ENCODE results near the gene SGCD.
"Not testable (repeated sequence)": the region's sequence is repeated elsewhere in the genome, so short reads cannot be mapped to it uniquely, and the experiment has no call there.

The SGCD gene

DNA sequence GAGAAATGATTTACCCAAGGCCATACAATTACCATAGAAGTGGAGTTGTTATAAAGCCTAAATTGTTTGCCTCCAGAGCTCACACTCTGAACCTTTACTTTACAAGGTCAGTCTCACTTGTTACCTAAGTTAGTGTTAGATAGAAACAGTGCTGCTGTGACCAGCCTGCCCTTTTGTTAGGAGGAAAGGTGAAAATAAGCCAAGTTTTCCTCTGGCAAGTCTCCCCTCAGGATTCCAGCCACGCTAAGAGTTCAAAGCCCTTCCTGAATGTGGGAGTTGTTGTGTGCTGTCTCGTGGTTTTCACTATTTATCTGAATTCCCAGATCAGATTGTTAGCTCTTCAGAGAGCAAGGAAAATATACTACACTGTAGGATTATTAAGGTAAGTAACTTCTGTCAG is 260.0 kb downstream of the SGCD start:
- no peak for DNase-seq

DNA sequence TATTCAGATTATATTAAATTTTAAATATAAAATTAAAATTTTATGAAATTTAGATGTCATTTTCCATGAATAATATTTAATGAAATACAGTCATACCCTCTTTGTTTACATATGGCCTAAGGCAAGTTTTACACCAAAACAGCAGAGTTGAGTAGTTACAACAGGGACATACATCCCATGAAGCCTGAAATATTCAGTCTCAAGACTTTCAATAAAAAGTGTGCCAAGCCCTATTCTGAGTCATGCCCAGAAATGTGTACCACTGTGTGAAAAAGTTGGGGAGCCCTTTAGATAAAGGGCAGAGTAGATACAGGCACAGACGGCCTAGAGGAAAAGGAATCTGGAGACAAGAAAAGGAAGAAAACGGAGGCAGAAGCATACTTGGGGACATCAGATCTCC is 261.3 kb downstream of the SGCD start:
- no peak for DNase-seq

DNA sequence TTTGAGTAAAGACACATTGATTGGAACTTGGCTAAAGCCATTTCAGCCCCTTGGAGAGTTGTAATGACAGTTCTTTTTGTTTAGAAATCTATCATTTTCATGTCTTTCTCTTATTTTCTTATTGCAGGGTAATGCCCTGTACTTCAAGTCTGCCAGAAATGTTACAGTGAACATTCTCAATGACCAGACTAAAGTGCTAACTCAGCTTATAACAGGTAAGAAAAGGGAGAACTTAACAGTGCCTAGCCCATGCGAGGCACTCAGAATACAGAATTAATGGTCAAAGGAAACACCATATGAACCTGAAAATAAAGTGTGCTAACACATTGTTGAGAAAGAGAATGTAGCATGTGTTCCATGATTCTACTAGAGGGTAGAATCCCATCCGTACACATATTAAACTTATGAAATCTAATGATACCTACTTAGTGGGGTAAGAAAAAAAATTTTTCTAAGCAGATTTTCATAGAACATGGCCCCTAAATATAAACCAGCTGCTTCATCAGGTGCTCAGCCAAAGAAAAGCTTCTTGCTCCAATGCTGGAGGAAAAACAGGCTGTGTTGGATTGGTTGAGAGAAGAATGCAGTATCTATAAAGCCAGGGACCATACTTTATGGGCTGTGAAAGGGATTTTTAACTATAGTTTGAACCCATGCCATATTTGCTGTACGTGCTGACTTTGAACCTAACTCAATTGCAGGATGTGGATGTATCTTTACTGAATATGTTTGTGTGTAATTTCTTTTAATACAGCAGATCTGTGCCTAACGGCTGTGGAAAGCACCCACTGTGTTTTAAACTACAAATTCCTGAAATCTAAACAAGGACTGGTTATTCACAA is 262.4 kb downstream of the SGCD start:
- no peak for DNase-seq

DNA sequence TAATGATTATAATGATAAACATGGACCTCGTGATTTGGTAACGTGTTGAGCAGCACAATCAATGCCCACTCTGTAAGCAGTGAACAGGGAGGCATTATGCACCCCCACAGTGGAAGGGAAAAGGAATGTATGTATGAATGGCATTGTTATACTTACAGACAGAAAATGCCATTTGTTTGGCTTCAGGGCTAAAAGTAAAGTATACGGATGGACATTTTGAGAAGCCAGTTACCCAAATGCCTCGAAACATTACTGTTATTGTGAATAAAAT is 262.9 kb downstream of the SGCD start:
- no peak for DNase-seq

DNA sequence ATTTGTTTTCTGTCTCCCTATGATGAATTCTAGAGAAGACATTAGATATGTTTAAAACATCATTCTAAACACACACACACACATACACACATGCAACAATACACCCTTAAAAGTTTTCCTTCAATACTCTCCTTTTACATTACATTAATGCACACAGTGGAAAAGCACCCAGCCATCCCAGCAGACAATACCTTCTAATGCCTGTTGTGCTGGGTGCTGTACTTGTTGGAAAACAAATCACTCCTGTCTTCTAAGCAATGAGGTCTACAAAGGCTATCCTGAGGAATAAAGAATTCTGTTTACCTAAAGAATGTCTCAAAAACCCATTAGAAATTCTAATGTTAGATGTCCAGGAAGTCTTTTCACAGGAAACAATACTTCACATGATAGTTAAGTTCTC is 264.0 kb downstream of the SGCD start:
- DNase-seq, result no peak

DNA sequence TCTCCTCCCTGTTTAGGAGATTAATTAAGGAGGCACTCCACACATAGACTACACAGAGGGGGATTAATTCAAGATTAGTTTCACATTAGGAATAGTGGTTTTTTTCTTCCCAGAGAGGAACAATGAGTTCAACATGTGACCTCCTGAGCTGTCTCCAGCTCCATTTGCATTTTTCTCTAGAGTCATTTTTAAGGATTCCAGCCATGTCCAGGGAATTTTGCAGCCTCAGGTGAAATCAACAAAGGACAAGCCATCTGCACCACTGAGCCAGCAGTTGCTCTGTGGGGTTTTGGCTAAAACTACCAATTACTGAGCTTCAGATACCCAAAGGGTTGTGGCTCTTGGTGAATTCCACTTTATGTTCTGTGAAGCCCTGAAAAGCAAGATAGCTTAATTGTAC is 264.7 kb downstream of the SGCD start:
- DNase-seq, result no peak

DNA sequence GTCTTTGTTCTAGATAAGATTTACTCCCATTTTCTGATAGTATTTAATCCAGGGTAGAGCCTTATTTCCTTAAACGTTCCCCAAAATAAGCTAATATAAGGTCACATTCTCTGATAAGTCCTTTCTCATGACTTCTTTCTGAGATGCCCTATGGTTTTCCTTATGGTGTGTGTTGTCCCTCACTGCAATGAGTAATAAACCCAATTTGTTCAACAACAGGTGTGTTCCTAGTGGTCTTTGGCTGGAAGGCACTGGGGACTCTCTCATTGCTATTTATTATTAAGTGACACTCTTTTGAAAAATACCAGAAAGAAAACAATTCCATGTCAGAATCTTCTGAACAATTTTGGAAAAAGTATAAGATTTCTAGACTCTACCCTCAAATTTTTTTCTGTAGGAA is 266.6 kb downstream of the SGCD start:
- DNase-seq, result no peak

DNA sequence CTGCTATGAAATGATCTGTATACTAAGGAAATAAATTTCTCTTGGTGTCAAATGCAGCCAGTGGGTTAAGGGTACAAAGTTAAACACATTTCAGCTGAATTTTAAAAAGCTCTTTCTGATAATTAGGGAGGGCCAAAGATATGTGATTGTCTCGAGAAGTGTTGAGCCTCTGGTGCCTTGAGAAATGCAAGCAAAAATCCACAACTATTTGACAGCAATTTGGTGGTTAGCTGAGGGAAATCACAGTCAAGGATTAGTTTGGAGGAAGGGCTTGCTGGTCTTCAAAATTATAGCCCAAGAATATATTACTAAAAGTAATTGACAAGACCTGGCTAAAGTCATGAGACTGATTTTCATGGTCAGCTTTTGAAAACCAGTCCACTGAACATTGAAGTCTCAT is 267.4 kb downstream of the SGCD start:
- DNase-seq, result no peak

DNA sequence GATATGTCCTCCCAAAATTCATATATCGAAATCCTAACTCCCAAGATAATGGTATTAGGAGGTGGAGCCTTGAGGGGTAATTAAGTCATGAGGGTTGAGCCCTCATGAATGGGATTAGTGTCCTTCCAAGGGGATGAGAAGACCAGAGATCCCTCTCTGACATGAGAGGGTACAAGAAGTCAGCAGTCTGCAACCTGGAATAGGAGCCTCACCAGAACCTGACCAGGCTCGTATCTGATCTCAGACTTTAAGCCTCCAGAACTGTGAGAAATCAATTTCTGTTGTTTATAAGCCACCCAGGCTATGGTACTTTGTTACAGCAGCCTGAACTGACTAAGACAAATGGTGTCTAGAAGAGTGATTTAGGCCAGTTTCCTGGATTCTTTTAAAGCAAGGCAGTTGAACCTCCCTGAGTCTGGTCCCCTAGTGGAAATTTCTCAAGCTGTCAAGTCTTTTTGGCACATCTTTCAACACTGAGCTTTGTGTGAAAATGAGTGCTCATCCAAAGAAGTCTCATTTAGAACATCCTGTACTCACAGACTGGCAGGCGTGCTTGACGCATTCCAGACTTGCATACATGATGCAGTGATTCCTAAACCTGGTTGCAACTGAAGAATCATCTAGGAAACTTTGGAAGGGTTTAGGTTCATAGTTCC is 268.3 kb downstream of the SGCD start:
- DNase-seq, result no peak

DNA sequence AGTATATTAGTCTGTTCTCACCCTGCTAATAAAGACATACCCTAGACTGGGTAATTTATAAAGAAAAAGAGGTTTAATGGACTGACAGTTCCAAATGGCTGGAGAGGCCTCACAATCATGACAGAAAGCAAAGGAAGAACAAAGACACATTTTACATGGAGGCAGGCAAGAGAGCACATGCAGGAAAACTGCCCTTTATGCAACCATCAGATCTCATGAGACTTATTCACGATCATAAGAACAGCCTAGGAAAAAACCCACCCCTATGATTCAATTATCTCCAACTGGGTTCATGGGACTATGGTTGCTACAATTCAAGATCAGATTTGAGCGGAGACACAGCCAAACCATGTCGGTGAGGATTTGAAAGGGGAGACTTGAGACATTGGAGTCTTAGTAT is 270.3 kb downstream of the SGCD start:
- DNase-seq, result no peak

DNA sequence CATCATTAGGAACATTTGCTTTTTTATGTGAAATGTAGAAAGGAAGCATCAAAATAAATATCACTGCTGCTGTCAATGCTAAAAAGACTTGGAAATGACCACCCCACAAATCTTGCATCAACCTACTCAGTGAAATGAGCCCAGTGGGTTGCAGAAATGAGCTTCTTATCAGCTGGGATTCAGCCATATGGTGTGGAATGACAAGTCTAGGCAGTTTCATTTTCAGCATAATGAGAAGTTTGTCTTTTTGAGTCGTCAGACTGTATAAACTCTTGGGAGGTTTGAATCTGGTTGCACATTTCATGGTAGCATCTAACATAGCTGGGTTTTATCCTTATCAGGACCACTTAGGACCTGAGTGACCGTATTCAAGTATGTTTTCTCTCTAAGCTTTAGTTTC is 272.0 kb downstream of the SGCD start:
- DNase-seq, result no peak

DNA sequence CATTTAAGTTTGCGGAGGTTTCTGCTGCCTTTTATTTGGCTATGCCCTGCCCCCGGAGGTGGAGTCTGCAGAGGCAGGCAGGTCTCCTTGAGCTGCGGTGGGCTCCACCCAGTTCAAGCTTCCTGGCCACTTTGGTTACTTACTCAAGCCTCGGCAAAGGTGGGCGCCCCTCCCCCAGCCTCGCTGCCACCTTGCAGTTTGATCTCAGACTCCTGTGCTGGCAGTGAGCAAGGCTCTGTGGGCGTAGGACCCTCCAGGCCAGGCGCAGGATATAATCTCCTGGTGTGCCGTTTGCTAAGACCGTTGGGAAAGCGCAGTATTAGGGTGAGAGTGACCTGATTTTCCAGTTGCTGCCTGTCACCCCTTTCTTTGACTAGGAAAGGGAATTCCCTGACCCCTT is 283.6 kb downstream of the SGCD start:
- not testable (repeated sequence) for DNase-seq

DNA sequence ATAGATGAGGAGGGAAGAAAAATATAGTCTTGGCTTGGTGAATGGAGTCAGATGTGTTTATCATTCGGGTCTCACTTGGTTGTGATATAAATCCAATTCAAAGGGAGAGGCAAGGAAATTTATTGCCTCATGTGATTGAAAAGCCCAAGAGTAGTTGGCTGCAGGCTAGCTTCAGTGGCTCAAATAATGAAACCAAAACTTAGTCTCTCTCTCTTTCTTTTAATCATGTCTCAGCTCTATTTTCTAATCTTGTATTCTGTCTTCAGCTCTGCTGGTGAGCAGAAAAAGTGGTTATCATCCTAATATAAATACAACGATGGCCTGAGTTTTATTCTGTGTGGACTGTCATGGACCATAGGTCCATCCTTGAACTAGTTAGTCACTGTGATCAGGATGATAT is 288.9 kb downstream of the SGCD start:
- no peak for DNase-seq

DNA sequence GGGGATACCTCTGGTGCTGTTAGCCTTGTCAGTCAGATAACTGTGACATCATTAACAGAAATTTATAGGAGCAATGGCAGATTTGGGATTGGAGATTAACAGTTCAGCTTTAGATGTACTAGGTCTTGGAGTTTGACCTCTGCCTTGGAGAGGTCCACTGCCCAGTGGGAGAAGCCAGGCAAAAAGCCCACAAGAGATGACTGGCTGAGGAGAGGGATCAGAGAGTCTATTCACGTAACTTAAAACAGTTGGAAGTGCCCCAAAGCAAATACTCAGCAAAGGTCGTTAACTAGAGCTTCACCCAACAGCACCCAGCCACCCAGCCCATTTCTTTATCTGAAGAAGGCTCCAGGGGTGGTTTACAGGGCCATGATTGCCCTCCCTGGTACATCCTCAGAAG is 290.5 kb downstream of the SGCD start:
- no peak for DNase-seq

DNA sequence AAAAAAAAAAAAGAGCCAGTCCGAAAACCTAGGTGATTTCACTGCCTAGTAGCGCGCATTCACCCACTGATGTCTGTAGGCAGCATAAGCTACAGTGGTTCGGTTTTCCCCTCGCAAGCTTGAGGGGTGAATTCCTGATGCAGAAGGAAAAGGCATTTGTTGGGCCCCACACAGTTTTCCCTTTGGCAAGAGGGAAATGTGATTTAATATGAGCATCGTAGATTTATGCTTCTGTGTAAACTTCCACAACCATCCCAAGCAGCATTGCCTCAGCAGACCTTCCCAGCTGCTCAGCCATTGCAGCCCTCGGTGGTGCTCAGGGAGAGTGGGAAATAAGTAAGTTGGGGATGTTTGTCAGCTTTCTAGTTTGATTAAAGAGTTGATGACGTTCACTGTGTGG is 291.6 kb downstream of the SGCD start:
- DNase-seq, result no peak

DNA sequence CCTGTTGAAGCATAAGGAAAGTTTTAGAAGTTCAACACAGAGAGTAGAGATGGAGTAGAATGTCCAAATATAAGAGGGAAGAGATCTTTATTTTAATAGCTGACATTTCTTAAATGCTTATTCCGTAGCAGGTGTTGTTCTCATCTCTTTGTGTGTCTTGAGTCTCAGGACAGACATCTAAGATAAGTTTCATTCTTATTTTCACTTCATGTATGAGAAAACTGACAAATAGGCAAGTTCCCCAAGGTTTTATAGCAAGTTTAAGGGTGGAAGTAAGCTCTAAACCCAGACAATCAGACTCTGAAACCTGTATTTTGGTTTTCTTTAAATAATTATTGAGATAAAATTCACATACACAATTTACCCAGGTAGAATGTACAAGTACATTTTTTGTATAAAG is 294.8 kb downstream of the SGCD start:
- no peak for DNase-seq

DNA sequence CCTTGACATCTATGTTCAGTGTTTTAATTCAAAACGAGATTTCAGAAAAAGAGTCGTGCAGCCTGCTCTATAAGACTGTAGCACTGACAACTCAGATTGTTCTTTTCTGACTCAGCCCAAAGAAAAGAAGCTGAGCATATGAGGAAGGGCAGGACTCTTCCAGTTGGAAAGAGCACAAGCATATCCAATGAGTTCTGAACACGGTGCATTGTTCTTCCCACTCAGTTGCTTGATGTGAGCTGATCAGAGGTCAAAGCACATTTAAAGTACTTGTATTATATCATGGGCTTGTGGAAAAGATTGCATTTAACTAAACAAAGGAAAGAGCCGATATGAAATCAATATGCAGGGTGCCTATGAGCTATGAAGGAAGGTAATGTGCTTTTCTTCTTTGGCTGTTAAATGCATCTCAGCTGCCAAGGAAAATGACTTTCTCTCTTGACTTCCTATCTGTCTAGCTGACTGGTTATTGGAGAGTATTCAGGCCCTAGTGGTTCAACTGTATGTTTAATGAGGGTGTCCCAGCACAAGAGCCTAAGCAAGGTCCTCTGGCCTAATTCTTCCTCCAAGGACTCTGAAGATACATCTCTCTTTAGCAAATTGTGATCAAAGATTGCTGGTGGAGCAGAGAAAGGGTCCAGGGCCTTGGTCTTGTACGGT is 296.5 kb downstream of the SGCD start:
- DNase-seq, result no peak

DNA sequence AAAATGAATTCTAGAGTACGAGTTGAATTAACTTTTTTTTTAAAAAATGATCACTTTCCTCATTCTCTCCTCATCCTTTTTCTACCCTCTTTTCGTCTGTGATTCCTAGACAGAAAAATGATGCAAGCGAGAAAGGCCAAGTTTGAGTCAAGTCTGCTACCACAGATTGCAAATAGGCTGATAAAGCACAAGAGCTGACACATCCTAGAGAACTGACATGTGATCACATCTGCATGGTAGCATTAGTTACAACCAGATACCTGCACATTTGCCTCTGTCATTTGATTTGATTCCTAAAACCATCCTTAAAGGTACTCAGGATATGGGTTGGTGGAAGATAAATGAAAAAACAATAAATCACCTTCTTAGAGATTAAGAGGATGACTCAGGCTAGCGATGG is 297.7 kb downstream of the SGCD start:
- DNase-seq, result no peak

DNA sequence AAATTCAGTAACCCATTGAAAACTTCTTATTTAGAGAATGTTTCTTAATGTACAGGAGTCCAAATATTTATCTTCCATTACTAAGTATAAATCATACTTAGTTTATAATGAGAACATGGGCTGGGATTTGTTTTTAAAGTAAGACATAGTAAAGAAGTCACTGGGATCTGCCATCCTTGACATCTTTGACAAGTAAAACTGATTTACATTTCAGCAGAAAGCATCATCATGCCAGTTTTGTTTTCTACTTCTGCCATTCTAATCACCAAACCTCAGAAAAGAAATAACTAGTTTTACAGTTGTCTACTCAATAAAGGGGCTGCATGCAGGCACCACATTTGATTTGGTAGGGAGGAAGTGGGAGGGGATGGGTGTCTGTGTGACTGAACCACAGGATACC is 301.5 kb downstream of the SGCD start:
- no peak for DNase-seq

DNA sequence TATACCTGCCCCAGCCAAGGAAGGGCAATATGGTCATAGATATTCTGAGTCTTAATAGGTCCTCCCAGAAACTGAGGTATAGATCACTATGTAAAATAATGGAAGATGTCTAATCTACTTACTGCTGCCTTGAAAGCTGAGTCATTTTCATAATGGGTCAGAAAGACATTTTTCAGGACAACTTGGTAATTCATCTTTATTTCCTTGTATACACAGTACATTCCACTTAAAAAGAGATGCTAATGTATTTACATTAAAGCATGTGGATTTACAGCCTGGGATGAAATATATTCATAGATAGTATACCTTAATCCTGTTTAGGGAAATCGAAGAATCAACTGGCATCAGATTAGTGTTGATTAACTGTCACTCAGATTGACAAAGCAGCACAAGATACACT is 304.0 kb downstream of the SGCD start:
- DNase-seq, result no peak

DNA sequence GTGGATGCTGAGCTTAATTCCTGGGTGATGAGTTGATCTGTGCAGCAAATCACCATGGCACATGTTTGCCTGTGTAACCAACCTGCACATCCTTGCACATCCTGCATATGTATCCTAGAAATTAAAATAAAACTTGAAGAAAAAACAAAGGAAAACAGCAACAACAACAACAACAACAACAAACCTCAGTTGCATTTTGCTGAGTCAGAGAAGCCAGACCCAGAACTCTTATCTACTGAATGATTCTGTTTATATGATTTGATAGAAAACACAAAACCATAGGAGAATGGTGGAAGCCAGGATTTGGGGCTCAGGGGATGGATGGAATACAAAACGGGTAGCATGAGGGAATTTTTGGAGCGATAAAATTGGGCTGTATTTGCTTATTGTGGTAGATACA is 307.3 kb downstream of the SGCD start:
- DNase-seq, result no peak

DNA sequence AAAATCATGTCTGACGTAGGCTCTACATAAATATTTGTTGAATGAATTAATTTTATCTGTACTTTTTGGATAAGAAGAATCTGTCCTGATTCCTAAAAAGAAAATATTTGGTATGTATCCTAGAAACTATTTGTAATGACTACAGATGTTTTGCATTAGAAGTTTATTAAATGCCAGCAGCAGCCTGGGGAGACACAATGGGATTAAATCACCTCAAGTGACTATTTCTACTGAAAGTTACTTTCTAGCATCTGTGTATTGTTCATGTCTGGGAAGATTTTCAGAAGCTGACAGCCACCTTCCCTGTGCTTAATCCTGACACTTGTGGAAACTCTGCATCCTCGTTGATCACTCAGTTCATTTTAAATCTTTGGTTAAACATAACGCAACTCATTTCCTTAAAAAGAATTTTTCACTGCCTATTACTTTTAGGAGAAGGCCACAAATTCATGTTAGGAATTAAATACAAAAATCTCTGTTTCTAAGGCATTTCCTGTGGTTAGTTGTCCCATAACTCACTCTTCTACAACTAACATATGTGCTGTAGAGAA is 313.8 kb downstream of the SGCD start:
- no peak for DNase-seq

DNA sequence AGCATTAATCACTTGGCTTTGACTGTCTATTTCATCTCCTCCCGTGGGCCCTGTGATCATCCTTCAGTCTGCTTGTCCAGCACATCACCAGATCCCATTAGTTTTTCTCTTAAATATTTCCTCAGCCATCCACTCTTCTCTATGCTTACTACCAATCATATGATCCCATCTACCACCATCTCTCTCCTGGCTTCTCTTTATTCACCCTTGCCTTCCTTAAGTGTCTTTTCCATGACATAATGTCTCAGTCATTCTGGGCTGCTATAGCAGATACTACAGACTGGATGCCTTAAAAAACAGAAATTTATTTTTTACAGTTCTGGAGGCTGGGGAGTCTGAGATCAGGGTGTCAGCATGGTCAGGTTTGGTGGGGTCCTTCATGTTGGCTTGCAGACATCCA is 314.7 kb downstream of the SGCD start:
- no peak for DNase-seq

DNA sequence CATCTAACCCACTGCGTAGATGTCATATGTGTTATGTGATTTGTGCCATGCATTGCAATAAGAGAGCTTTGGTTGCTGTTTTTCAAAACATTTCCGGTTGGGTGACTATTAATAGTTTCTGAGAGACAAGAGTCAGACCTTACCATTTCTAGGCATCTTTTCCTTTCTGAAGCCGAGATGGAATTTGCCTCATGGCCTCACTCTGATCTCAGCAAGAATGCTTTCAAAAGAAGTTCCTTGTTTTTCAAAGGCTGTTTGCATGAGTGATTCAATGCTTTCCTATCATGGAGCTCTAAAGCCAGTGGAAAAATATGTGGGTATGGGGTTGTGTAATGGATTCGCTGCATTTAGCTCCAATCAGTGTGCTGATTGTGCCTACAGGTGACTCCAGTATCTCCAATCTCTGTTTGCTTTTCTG is 320.1 kb downstream of the SGCD start:
- no peak for DNase-seq

All from inflammatory macrophage treated with lipopolysaccharide for 1 hour (primary cell).